Astrocyte (in vitro differentiated cells and primary cell): ENCODE results near the gene MYO1B. TPM values are rescaled to one million over a fixed set of nuclear protein-coding genes. Genes with fewer than 3 reads are reported as not detected.

Experiments
- DNase-seq: peaks from one replicate; pipeline ENCODE4 v3.0.0-alpha.2; 2010; ENCODE audit warnings: low read depth
- FAIRE-seq: peaks from 2 replicates; lab custom pipeline; 2011; peaks lifted over from hg19 to GRCh38; lab: Jason Lieb, UNC
- H2AFZ ChIP-seq: 2 replicates; pipeline ENCODE4 v1.6.0; 2012; ENCODE audit warnings: low read depth, low read length, inconsistent platforms
- H3K27ac ChIP-seq: 2 replicates; pipeline ENCODE4 v1.5.1; 2011; ENCODE audit warnings: low read depth, low read length, inconsistent platforms
- H3K27me3 ChIP-seq: 2 replicates; pipeline ENCODE4 v1.6.0; 2011; ENCODE audit warnings: low read length, inconsistent platforms; ENCODE audit not compliant: insufficient read depth
- H3K36me3 ChIP-seq: 2 replicates; pipeline ENCODE4 v1.5.1; 2011; ENCODE audit warnings: low read length, inconsistent platforms; ENCODE audit not compliant: insufficient read depth
- H3K4me1 ChIP-seq: 2 replicates; pipeline ENCODE4 v1.5.1; 2011; ENCODE audit warnings: low read length, inconsistent platforms; ENCODE audit not compliant: insufficient read depth
- H3K4me2 ChIP-seq: 2 replicates; pipeline ENCODE4 v1.6.0; 2012; ENCODE audit warnings: low read length, inconsistent platforms
- H3K4me3 ChIP-seq: 2 replicates; pipeline ENCODE4 v1.5.1; 2011; ENCODE audit warnings: low read depth, mild to moderate bottlenecking, low read length, inconsistent platforms; ENCODE audit not compliant: insufficient read depth
- H3K79me2 ChIP-seq: 2 replicates; pipeline ENCODE4 v1.6.0; 2012; ENCODE audit warnings: mild to moderate bottlenecking, low read length, inconsistent platforms; ENCODE audit not compliant: insufficient read depth
- H3K9ac ChIP-seq: 2 replicates; pipeline ENCODE4 v1.6.0; 2012; ENCODE audit warnings: mild to moderate bottlenecking, low read length, inconsistent platforms
- H3K9me3 ChIP-seq: 2 replicates; pipeline ENCODE4 v1.5.1; 2012; ENCODE audit warnings: low read depth, mild to moderate bottlenecking, low read length, inconsistent platforms; ENCODE audit not compliant: insufficient read depth
- H4K20me1 ChIP-seq: 2 replicates; pipeline ENCODE4 v1.6.0; 2012; ENCODE audit warnings: low read length, inconsistent platforms; ENCODE audit not compliant: insufficient read depth
- H3K27ac Mint-ChIP-seq: one replicate; pipeline ENCODE4 v1.8.0; 2021; ENCODE audit warnings: mild to moderate bottlenecking, mixed read lengths; ENCODE audit not compliant: unreplicated experiment
- H3K27me3 Mint-ChIP-seq: one replicate; pipeline ENCODE4 v1.8.0; 2021; ENCODE audit warnings: low read depth, mixed read lengths; ENCODE audit not compliant: unreplicated experiment
- H3K36me3 Mint-ChIP-seq: one replicate; pipeline ENCODE4 v1.8.0; 2021; ENCODE audit warnings: low read depth, mixed read lengths; ENCODE audit not compliant: unreplicated experiment
- H3K4me1 Mint-ChIP-seq: one replicate; pipeline ENCODE4 v1.8.0; 2021; ENCODE audit warnings: low read depth, mixed read lengths; ENCODE audit not compliant: unreplicated experiment
- H3K4me3 Mint-ChIP-seq: one replicate; pipeline ENCODE4 v1.8.0; 2021; ENCODE audit warnings: mild to moderate bottlenecking, moderate library complexity, mixed read lengths; ENCODE audit not compliant: unreplicated experiment
- H3K9me3 Mint-ChIP-seq: one replicate; pipeline ENCODE4 v1.8.0; 2021; ENCODE audit warnings: mild to moderate bottlenecking, mixed read lengths; ENCODE audit not compliant: unreplicated experiment
- CTCF ChIP-seq: IDR thresholded peaks from 2 replicates; pipeline ENCODE4 v1.5.1; 2011; ENCODE audit warnings: low read depth, mild to moderate bottlenecking, inconsistent platforms, low read length, moderate library complexity; ENCODE audit not compliant: insufficient read depth
- EZH2 ChIP-seq: IDR thresholded peaks from 2 replicates; pipeline ENCODE4 v1.6.1; 2012; ENCODE audit warnings: mild to moderate bottlenecking, low read length, inconsistent platforms; ENCODE audit not compliant: insufficient read depth
- total RNA-seq: library from RNA; stranded (reverse); gene quantifications from 2 replicates; pipeline ENCODE4 v1.2.1, GENCODE V29; 2021

Gene MYO1B
- total RNA-seq, 1 donor from 2014 or later: 95.7 TPM

- Histone ChIP-seq H4K20me1 (peaks cover 80% of the 10 kb centered on the region), H3K27ac (peak overlapping the region; percentile 15), H3K9me3 (no peaks in the 10 kb centered on the region), H3K36me3 (peaks cover 2% of the 10 kb centered on the region), H3K9ac (no peak overlapping the region), H3K4me1 (peaks cover 66% of the 10 kb centered on the region), H2AFZ (no peak overlapping the region), H3K27me3 (no peaks in the 10 kb centered on the region), H3K4me3 (no peak overlapping the region), H3K79me2 (peaks cover 100% of the 10 kb centered on the region), H3K4me2 (peak overlapping the region; percentile 50)
- Mint-ChIP-seq H3K9me3 (no peaks in the 10 kb centered on the region), H3K36me3 (peaks cover 2% of the 10 kb centered on the region), H3K4me1 (peaks cover 68% of the 10 kb centered on the region), H3K27ac (no peak overlapping the region), H3K27me3 (no peaks in the 10 kb centered on the region), H3K4me3 (no peak overlapping the region)
- TF ChIP-seq CTCF (no peak), EZH2 (no peak)
- FAIRE-seq (no peak), DNase-seq (no peak)
These were observed 5.8 kb downstream of the MYO1B start for GRCh38 chr2:191250986-191251385.

- FAIRE-seq (no peak), DNase-seq (no peak)
- Mint-ChIP-seq H3K9me3 (no peaks in the 10 kb centered on the region), H3K4me1 (peaks cover 66% of the 10 kb centered on the region), H3K4me3 (no peak overlapping the region), H3K27me3 (no peaks in the 10 kb centered on the region), H3K36me3 (peaks cover 2% of the 10 kb centered on the region), H3K27ac (no peak overlapping the region)
- Histone ChIP-seq H3K4me1 (peaks cover 58% of the 10 kb centered on the region), H3K9ac (no peak overlapping the region), H3K4me2 (no peak overlapping the region), H3K27ac (no peak overlapping the region), H2AFZ (no peak overlapping the region), H3K79me2 (peaks cover 100% of the 10 kb centered on the region), H3K36me3 (peaks cover 2% of the 10 kb centered on the region), H3K4me3 (no peak overlapping the region), H3K27me3 (no peaks in the 10 kb centered on the region), H3K9me3 (no peaks in the 10 kb centered on the region), H4K20me1 (peaks cover 85% of the 10 kb centered on the region)
- no peak for TF ChIP-seq EZH2
- no peak for TF ChIP-seq CTCF
These were observed 7.5 kb downstream of the MYO1B start for GRCh38 chr2:191252699-191253098.

- H4K20me1 ChIP-seq: peaks cover 88% of the 10 kb centered on the region
- H3K36me3 ChIP-seq: peaks cover 2% of the 10 kb centered on the region
- FAIRE-seq (no peak), DNase-seq (no peak)
- Mint-ChIP-seq H3K36me3 (peaks cover 2% of the 10 kb centered on the region), H3K27ac (no peak overlapping the region), H3K4me1 (peaks cover 58% of the 10 kb centered on the region), H3K9me3 (no peaks in the 10 kb centered on the region), H3K4me3 (no peak overlapping the region), H3K27me3 (no peaks in the 10 kb centered on the region)
- H3K9ac ChIP-seq: no peak overlapping the region
- no peak overlapping the region for H2AFZ ChIP-seq
- no peak for TF ChIP-seq CTCF
- TF ChIP-seq EZH2: no peak
- no peaks in the 10 kb centered on the region for H3K27me3 ChIP-seq
- H3K4me2 ChIP-seq: peak overlapping the region; percentile 27
- H3K79me2 ChIP-seq: peaks cover 100% of the 10 kb centered on the region
- no peak overlapping the region for H3K27ac ChIP-seq
- peaks cover 50% of the 10 kb centered on the region for H3K4me1 ChIP-seq
- H3K9me3 ChIP-seq: no peaks in the 10 kb centered on the region
- no peak overlapping the region for H3K4me3 ChIP-seq
These were observed 8.3 kb downstream of the MYO1B start for GRCh38 chr2:191253476-191253875.
